ENCODE data around the gene CHCHD3. TPM values are rescaled to one million over a fixed set of nuclear protein-coding genes. Genes with fewer than 3 reads are reported as not detected.

Gene CHCHD3
- polyA plus RNA-seq, 1 donor (not counting 4 experiments of a cell fraction or from before 2014, with no cell fraction given): 59.2 TPM

- Histone ChIP-seq H3K79me2 (ENCODE audit: control insufficient read depth, insufficient read depth, low read length) (peaks cover 27% of the 10 kb centered on the region), H3K36me3 (ENCODE audit: control insufficient read depth in 2 of 2, extremely low read depth in 1 of 2, insufficient read depth in 2 of 2, low read length in 2 of 2) (no peaks in the 10 kb centered on the region), H4K20me1 (ENCODE audit: control insufficient read depth, extremely low read depth, insufficient read depth, low read length) (no peaks in the 10 kb centered on the region), H3K4me1 (ENCODE audit: control insufficient read depth, extremely low read depth, insufficient read depth, low read length) (no peaks in the 10 kb centered on the region), H3K4me3 (ENCODE audit: control insufficient read depth in 2 of 3, extremely low read depth in 1 of 3, insufficient read depth in 2 of 3, low read depth in 1 of 3, low read length in 3 of 3) (no peak overlapping the region), H3K27me3 (ENCODE audit: control insufficient read depth, extremely low read depth, insufficient read depth, low read length) (no peaks in the 10 kb centered on the region), H3K9ac (ENCODE audit: control insufficient read depth, extremely low read depth, insufficient read depth, low read length) (no peak overlapping the region), H2AFZ (ENCODE audit: control insufficient read depth, low read length) (no peak overlapping the region), H3K27ac (ENCODE audit: control insufficient read depth, insufficient read depth, low read length) (no peak overlapping the region), H3K4me2 (ENCODE audit: control insufficient read depth, extremely low read depth, insufficient read depth, low read depth, low read length) (no peak overlapping the region), H3K9me3 (ENCODE audit: control insufficient read depth, low read depth, low read length) (no peaks in the 10 kb centered on the region), H3K9me1 (ENCODE audit: control insufficient read depth, extremely low read depth, insufficient read depth, low read length) (peaks cover 2% of the 10 kb centered on the region)
- TF ChIP-seq CTCF (optimal IDR thresholded peaks at IDR 0.05 in 1 of 3, IDR thresholded peaks at IDR 0.05 in 1 of 3, conservative IDR thresholded peaks at IDR 0.05 in 1 of 3; ENCODE audit: extremely low read depth in 1 of 3, insufficient read depth in 2 of 3, low read length in 3 of 3) (no peak), EZH2 (IDR thresholded peaks at IDR 0.05; ENCODE audit: low read length) (no peak)
- DNase-seq (ENCODE audit: low read depth, low spot score): no peak
- FAIRE-seq: no peak
- dilution Hi-C loops (cut with MboI; ENCODE audit: extremely low pct_ligation_motif_present, low sequenced_read_pairs): no loop called here
Observed at GRCh38 chr7:132999845-133000244, 82.0 kb downstream of the CHCHD3 start.

GRCh38 chr7:132998763-132999162 lies 83.1 kb downstream of the CHCHD3 start:
- Histone ChIP-seq H3K36me3 (ENCODE audit: control insufficient read depth in 2 of 2, extremely low read depth in 1 of 2, insufficient read depth in 2 of 2, low read length in 2 of 2) (no peaks in the 10 kb centered on the region), H4K20me1 (ENCODE audit: control insufficient read depth, extremely low read depth, insufficient read depth, low read length) (no peaks in the 10 kb centered on the region), H3K9me3 (ENCODE audit: control insufficient read depth, low read depth, low read length) (no peaks in the 10 kb centered on the region), H3K9ac (ENCODE audit: control insufficient read depth, extremely low read depth, insufficient read depth, low read length) (no peak overlapping the region), H3K4me2 (ENCODE audit: control insufficient read depth, extremely low read depth, insufficient read depth, low read depth, low read length) (no peak overlapping the region), H3K4me1 (ENCODE audit: control insufficient read depth, extremely low read depth, insufficient read depth, low read length) (no peaks in the 10 kb centered on the region), H3K9me1 (ENCODE audit: control insufficient read depth, extremely low read depth, insufficient read depth, low read length) (peaks cover 2% of the 10 kb centered on the region), H3K27ac (ENCODE audit: control insufficient read depth, insufficient read depth, low read length) (no peak overlapping the region), H3K79me2 (ENCODE audit: control insufficient read depth, insufficient read depth, low read length) (peaks cover 33% of the 10 kb centered on the region), H3K27me3 (ENCODE audit: control insufficient read depth, extremely low read depth, insufficient read depth, low read length) (no peaks in the 10 kb centered on the region), H3K4me3 (ENCODE audit: control insufficient read depth in 2 of 3, extremely low read depth in 1 of 3, insufficient read depth in 2 of 3, low read depth in 1 of 3, low read length in 3 of 3) (no peak overlapping the region), H2AFZ (ENCODE audit: control insufficient read depth, low read length) (no peak overlapping the region)
- no peak for DNase-seq (ENCODE audit: low read depth, low spot score)
- FAIRE-seq: no peak
- no peak for TF ChIP-seq EZH2 (IDR thresholded peaks at IDR 0.05; ENCODE audit: low read length)
- no peak for TF ChIP-seq CTCF (optimal IDR thresholded peaks at IDR 0.05 in 1 of 3, IDR thresholded peaks at IDR 0.05 in 1 of 3, conservative IDR thresholded peaks at IDR 0.05 in 1 of 3; ENCODE audit: extremely low read depth in 1 of 3, insufficient read depth in 2 of 3, low read length in 3 of 3)
- dilution Hi-C loops (cut with MboI; ENCODE audit: extremely low pct_ligation_motif_present, low sequenced_read_pairs): no loop called here
